Right renal cortex interstitium (tissue), 3 donors: Measurements from ENCODE around the gene TROAP. TPM values are rescaled to one million over a fixed set of nuclear protein-coding genes. Genes with fewer than 3 reads are reported as not detected.
"Not testable (repeated sequence)": the region's sequence is repeated elsewhere in the genome, so short reads cannot be mapped to it uniquely, and the experiment has no call there.

ENCODE experiments used
- DNase-seq, 3 donors: peaks; one replicate each; pipeline ENCODE4 v3.0.0-alpha.2; 2013; ENCODE audit warnings: low read depth in 3 of 3, low spot score in 2 of 3
- polyA plus RNA-seq, 3 donors: library from polyadenylated mRNA; unstranded; fragments of 120-200 nt; gene quantifications; one replicate each; pipeline ENCODE4 v1.2.1, GENCODE V29; 2013; ENCODE audit not compliant: insufficient read length in 3 of 3

The TROAP gene
- polyA plus RNA-seq, 3 donors: 16.1 to 18.2 (median 17.6) TPM

GRCh38 chr12:49364989-49365388, 41.9 kb downstream of the TROAP start:
- no peak for DNase-seq

- no peak for DNase-seq
Observed at GRCh38 chr12:49365542-49365941, 42.5 kb downstream of the TROAP start.

GRCh38 chr12:49366096-49366651, 43.1 kb downstream of the TROAP start:
- DNase-seq: no peak

- peak in 2 of 3 donors; percentile 85 to 88 for DNase-seq
Observed at GRCh38 chr12:49366652-49367380, 43.8 kb downstream of the TROAP start.

- no peak for DNase-seq
Observed at GRCh38 chr12:49367381-49368239, 44.6 kb downstream of the TROAP start, which contains the start of gene SPATS2. TSS of gene SPATS2 (plus strand) at chr12:49367462. CDS start at chr12:49461013, 93,551 bp downstream.

GRCh38 chr12:49368240-49368600, 45.2 kb downstream of the TROAP start:
- no peak for DNase-seq

- DNase-seq: no peak
Observed at GRCh38 chr12:49369411-49370145, 46.5 kb downstream of the TROAP start.

- no peak for DNase-seq
Observed at GRCh38 chr12:49370539-49370938, 47.5 kb downstream of the TROAP start.

- no peak for DNase-seq
Observed at GRCh38 chr12:49375406-49375805, 52.4 kb downstream of the TROAP start.

GRCh38 chr12:49377386-49377785, 54.3 kb downstream of the TROAP start:
- no peak for DNase-seq

GRCh38 chr12:49380184-49380583, 57.1 kb downstream of the TROAP start:
- not testable (repeated sequence) for DNase-seq

Other genes with a start within 250 kb of the TROAP start
- under 1 TPM; 0.25 to 0.44 (median 0.33) TPM for gene DHH, start 228.5 kb upstream of the TROAP start, polyA plus RNA-seq
- 10 to 100 TPM; 49.5 to 69.1 (median 57.0) TPM for gene LMBR1L, start 212.4 kb upstream of the TROAP start, polyA plus RNA-seq
- 1,000 to 10,000 TPM; 1,080 to 1,130 (median 1,124) TPM for gene TUBA1B, start 191.9 kb upstream of the TROAP start, polyA plus RNA-seq
- 100 to 1,000 TPM; 429 to 512 (median 485) TPM for gene TUBA1A, start 134.2 kb upstream of the TROAP start, polyA plus RNA-seq
- gene TUBA1C, start 58.2 kb upstream of the TROAP start, polyA plus RNA-seq: 100 to 1,000 TPM; 142 to 183 (median 163) TPM
- under 1 TPM; 0.17 to 0.28 (median 0.27) TPM for gene PRPH, start 28.1 kb upstream of the TROAP start, polyA plus RNA-seq
- 1 to 10 TPM in 1 of 3 donors, under 1 TPM in 2; 0.94 to 1.5 (median 0.99) TPM for gene C1QL4, start 13.9 kb downstream of the TROAP start, polyA plus RNA-seq
- gene DNAJC22, start 23.6 kb downstream of the TROAP start, polyA plus RNA-seq: 10 to 100 TPM; 18.3 to 20.8 (median 19.6) TPM
- 10 to 100 TPM; 44.3 to 56.9 (median 48.8) TPM for gene SPATS2, start 44.2 kb downstream of the TROAP start, polyA plus RNA-seq
- gene KCNH3, start 215.8 kb downstream of the TROAP start, polyA plus RNA-seq: 1 to 10 TPM; 3.9 to 4.8 (median 4.2) TPM
- gene MCRS1, start 244.9 kb downstream of the TROAP start, polyA plus RNA-seq: 10 to 100 TPM; 64.1 to 69.2 (median 66.2) TPM